ENCODE data around the gene TFDP1. TPM values are rescaled to one million over a fixed set of nuclear protein-coding genes. Genes with fewer than 3 reads are reported as not detected.

TFDP1 gene
- total RNA-seq, 4 donors from 2014 or later, result 24.3 to 164 (median 49.1) TPM

GRCh38 chr13:113639616-113640262 lies 55.2 kb downstream of the TFDP1 start:
- in situ Hi-C loops (cut with MboI; ENCODE audit: low pct_ligation_motif_present in 1 of 4, low pct_unique_long_range_greater_than_20kb in 1 of 4, low sequenced_read_pairs in 3 of 4) (no loop called here), intact Hi-C loops (cut with DNase I; ENCODE audit: low total_unique reads) (no loop called here)
- Histone ChIP-seq H3K9me3 (no peaks in the 10 kb centered on the region), H3K36me3 (peaks cover 0 to 66% (median 18%) of the 10 kb centered on the region in 4 donors), H3K27ac (no peak overlapping the region), H3K4me3 (no peak overlapping the region), H3K27me3 (no peaks in the 10 kb centered on the region), H3K4me1 (no peaks in the 10 kb centered on the region)
- 94 to 95% methylated on average over 11 to 27 of the region's 27 CpGs for WGBS, 2 donors (ENCODE audit: low coverage in 1 of 2)
- DNase-seq, result peak; percentile 8
- TF ChIP-seq POLR2AphosphoS5 (IDR thresholded peaks at IDR 0.05), result peak in 1 of 3 donors; percentile 7
- TF ChIP-seq EP300 (IDR thresholded peaks at IDR 0.05; ENCODE audit: low read depth), result no peak

- Histone ChIP-seq H3K36me3 (peaks cover 0 to 51% (median 12%) of the 10 kb centered on the region in 4 donors), H3K27ac (no peak overlapping the region), H3K9me3 (no peaks in the 10 kb centered on the region), H3K4me3 (no peak overlapping the region), H3K4me1 (peaks cover 0 to 12% (median 4%) of the 10 kb centered on the region in 4 donors), H3K27me3 (no peaks in the 10 kb centered on the region)
- TF ChIP-seq CTCF (IDR thresholded peaks at IDR 0.05), result no peak
- WGBS, 2 donors (ENCODE audit: low coverage in 1 of 2), result 83 to 97% methylated on average over 4 to 7 of the region's 7 CpGs
- peak; percentile 3 for DNase-seq
- in situ Hi-C loops (cut with MboI; ENCODE audit: low pct_ligation_motif_present in 1 of 4, low pct_unique_long_range_greater_than_20kb in 1 of 4, low sequenced_read_pairs in 3 of 4), result no loop called here
- intact Hi-C loops (cut with DNase I; ENCODE audit: low total_unique reads), result no loop called here
Measured at GRCh38 chr13:113641426-113641825, 56.9 kb downstream of the TFDP1 start.

- in situ Hi-C loops (cut with MboI; ENCODE audit: low pct_ligation_motif_present in 1 of 4, low pct_unique_long_range_greater_than_20kb in 1 of 4, low sequenced_read_pairs in 3 of 4), result no loop called here
- 93 to 97% methylated on average over 2 of the region's 2 CpGs for WGBS, 2 donors (ENCODE audit: low coverage in 1 of 2)
Measured at GRCh38 chr13:113642563-113642962, 58.0 kb downstream of the TFDP1 start.

GRCh38 chr13:113643593-113643992 lies 59.0 kb downstream of the TFDP1 start:
- Histone ChIP-seq H3K4me3 (no peak overlapping the region), H3K9me3 (no peaks in the 10 kb centered on the region), H3K4me1 (peaks cover 10 to 27% (median 19%) of the 10 kb centered on the region in 4 donors), H3K27ac (no peak overlapping the region), H3K27me3 (no peaks in the 10 kb centered on the region), H3K36me3 (peaks cover 0 to 31% (median 2%) of the 10 kb centered on the region in 4 donors)
- WGBS, 2 donors (ENCODE audit: low coverage in 1 of 2), result 89 to 93% methylated on average over 5 of the region's 5 CpGs
- in situ Hi-C loops (cut with MboI; ENCODE audit: low pct_ligation_motif_present in 1 of 4, low pct_unique_long_range_greater_than_20kb in 1 of 4, low sequenced_read_pairs in 3 of 4), result no loop called here
- no peak for DNase-seq
- TF ChIP-seq POLR2AphosphoS5 (IDR thresholded peaks at IDR 0.05) (no peak), CTCF (IDR thresholded peaks at IDR 0.05) (no peak), EP300 (IDR thresholded peaks at IDR 0.05; ENCODE audit: low read depth) (no peak), POLR2A (IDR thresholded peaks at IDR 0.05) (no peak)
- intact Hi-C loops (cut with DNase I; ENCODE audit: low total_unique reads), result no loop called here

More at GRCh38 chr13:113642563-113642962, 58.0 kb downstream of the TFDP1 start:
- TF ChIP-seq POLR2AphosphoS5 (IDR thresholded peaks at IDR 0.05) (no peak), EP300 (IDR thresholded peaks at IDR 0.05; ENCODE audit: low read depth) (no peak), POLR2A (IDR thresholded peaks at IDR 0.05) (no peak), CTCF (IDR thresholded peaks at IDR 0.05) (no peak)
- Histone ChIP-seq H3K36me3 (peaks cover 0 to 41% (median 7%) of the 10 kb centered on the region in 4 donors), H3K27ac (no peak overlapping the region), H3K4me1 (peaks cover 5 to 22% (median 13%) of the 10 kb centered on the region in 4 donors), H3K9me3 (no peaks in the 10 kb centered on the region), H3K27me3 (no peaks in the 10 kb centered on the region), H3K4me3 (no peak overlapping the region)
- intact Hi-C loops (cut with DNase I; ENCODE audit: low total_unique reads), result no loop called here
- DNase-seq, result no peak

Data from transverse colon (tissue), 4 donors.